Measurements from ENCODE around the gene CDH4. TPM values are rescaled to one million over a fixed set of nuclear protein-coding genes. Genes with fewer than 3 reads are reported as not detected.

CDH4 gene
- total and polyA plus RNA-seq, 2 of the 8 experiments (the other 6 are each of a cell fraction or from before 2014, with no cell fraction given): 4.3 to 7.9 TPM

- ChIA-PET POLR2A (ENCODE audit: partially characterized antibody) (no interaction called here), CTCF (ENCODE audit: partially characterized antibody) (no interaction called here)
- FAIRE-seq: no peak
- no peaks in the 10 kb centered on the region for H3K4me1 ChIP-seq (replicated peaks in 1 of 4; ENCODE audit: control insufficient read depth in 3 of 4, insufficient read depth in 4 of 4, low read length in 3 of 4)
- peaks cover 0 to 3% (median 2%) of the 10 kb centered on the region in 4 experiments; a peak in 2 of 7 replicates for H3K27me3 ChIP-seq (replicated peaks in 1 of 4; ENCODE audit: control insufficient read depth in 3 of 4, extremely low read depth in 1 of 4, insufficient read depth in 3 of 4, low read length in 3 of 4)
- H2BK15ac ChIP-seq (ENCODE audit: low read length): no peak overlapping the region
- no peak for DNase-seq (ENCODE audit: low read depth in 1 of 2, low spot score in 2 of 2)
- no peak overlapping the region for H2BK120ac ChIP-seq (replicated peaks; ENCODE audit: low read depth, low read length)
- H3K23ac ChIP-seq (ENCODE audit: insufficient read length): no peak overlapping the region
- H3K27ac ChIP-seq (ENCODE audit: low read depth, low read length): no peak overlapping the region
- H3K79me2 ChIP-seq (ENCODE audit: control insufficient read depth in 1 of 2, insufficient read depth in 2 of 2, low read length in 2 of 2): no peaks in the 10 kb centered on the region
- no peak overlapping the region for H4K91ac ChIP-seq (replicated peaks; ENCODE audit: insufficient read length, low read length)
- no peak overlapping the region for H3K56ac ChIP-seq (replicated peaks; ENCODE audit: insufficient read length, low read depth, low read length)
- no peak overlapping the region for H3K4me3 ChIP-seq (ENCODE audit: extremely low read depth in 1 of 4, insufficient read depth in 2 of 4, low read depth in 3 of 4, low read length in 4 of 4)
- WGBS, 2 experiments (ENCODE audit: extremely low coverage in 1 of 2, insufficient coverage in 1 of 2, insufficient read length in 1 of 2, insufficient replicate concordance in 2 of 2, low coverage in 1 of 2, low lambda C conversion rate in 2 of 2, missing lambda C conversion rate in 1 of 2): 89% methylated on average over 11 of the region's 12 CpGs; no CpG with 5 or more reads in 1 of the 2 experiments
- H3K23me2 ChIP-seq (ENCODE audit: low read depth, low read length): no peaks in the 10 kb centered on the region
- no peaks in the 10 kb centered on the region; a peak in 1 of 8 replicates for H3K36me3 ChIP-seq (ENCODE audit: control insufficient read depth in 2 of 4, insufficient read depth in 4 of 4, low read length in 3 of 4)
- H2AFZ ChIP-seq (ENCODE audit: low read length): no peak overlapping the region
- no peak overlapping the region for H3K4ac ChIP-seq (replicated peaks; ENCODE audit: insufficient read length, low read depth, low read length)
- peaks cover 11 to 12% of the 10 kb centered on the region in 2 experiments; a peak in 3 of 4 replicates for H3K9me3 ChIP-seq (ENCODE audit: insufficient read depth in 2 of 2, low read depth in 1 of 2, low read length in 1 of 2)
- no peak overlapping the region for H3K4me2 ChIP-seq (ENCODE audit: insufficient read depth in 1 of 2, low read depth in 2 of 2, low read length in 2 of 2)
- H3K14ac ChIP-seq (ENCODE audit: insufficient read length): no peak overlapping the region
- H4K8ac ChIP-seq (ENCODE audit: extremely low read depth, insufficient read depth, low read length): no peak overlapping the region
- no peak overlapping the region for H2BK20ac ChIP-seq (ENCODE audit: low read length)
- H2BK5ac ChIP-seq (ENCODE audit: low read depth, low read length): no peak overlapping the region
- H2AK5ac ChIP-seq (ENCODE audit: low read depth, low read length): no peak overlapping the region
- no peak overlapping the region for H2BK12ac ChIP-seq (ENCODE audit: low read depth, low read length)
- peaks cover 2% of the 10 kb centered on the region in 2 experiments for H4K20me1 ChIP-seq (replicated peaks in 1 of 2; ENCODE audit: control insufficient read depth in 1 of 2, insufficient read depth in 2 of 2, low read length in 2 of 2)
- H3K18ac ChIP-seq (ENCODE audit: extremely low read depth, low read length): no peak overlapping the region
- H4K5ac ChIP-seq (ENCODE audit: insufficient read length, low read depth, low read length): no peak overlapping the region
- no peaks in the 10 kb centered on the region for H3K79me1 ChIP-seq (ENCODE audit: low read depth, low read length)
- no peak overlapping the region for H3K9ac ChIP-seq (replicated peaks in 1 of 4; ENCODE audit: extremely low read depth in 1 of 4, low read depth in 3 of 4, low read length in 3 of 4)
- TF ChIP-seq KDM4A (IDR thresholded peaks at IDR 0.05; ENCODE audit: low read depth, low read length, severe bottlenecking): no peak
- TF ChIP-seq KDM5A (IDR thresholded peaks at IDR 0.05; ENCODE audit: low read length): no peak
Measured at GRCh38 chr20:61605862-61606557, 353.9 kb downstream of the CDH4 start.

Measured in H1 (cell line).